ENCODE data around the gene KRT4. TPM values are rescaled to one million over a fixed set of nuclear protein-coding genes. Genes with fewer than 3 reads are reported as not detected.

Gene KRT4
- total RNA-seq, 1 experiment from 2014 or later, result not detected

- H3K27me3 Mint-ChIP-seq (ENCODE audit: low read depth), result peaks cover 25% of the 10 kb centered on the region
- H3K27ac ChIP-seq (ENCODE audit: insufficient read length, low read depth, low read length), result no peak overlapping the region
- H3K36me3 Mint-ChIP-seq (ENCODE audit: insufficient read depth in 1 of 3, low read depth in 3 of 3), result no peaks in the 10 kb centered on the region
- no peak overlapping the region for H2BK15ac ChIP-seq (ENCODE audit: low read depth, low read length)
- H4K5ac ChIP-seq (ENCODE audit: insufficient read length, low read depth, low read length), result no peak overlapping the region
- DNase-seq, result no peak
- no peak overlapping the region for H3K9ac ChIP-seq (ENCODE audit: extremely low read depth, insufficient read length, low read length)
- H3K79me1 ChIP-seq (ENCODE audit: insufficient read depth, low read depth, low read length, poor library complexity, severe bottlenecking), result no peaks in the 10 kb centered on the region
- no peak overlapping the region for H4K8ac ChIP-seq (replicated peaks; ENCODE audit: insufficient read length, low read depth, low read length)
- no peak overlapping the region for H3K27ac Mint-ChIP-seq
- H3K18ac ChIP-seq (ENCODE audit: insufficient read length, low read depth, low read length), result no peak overlapping the region
- H2BK5ac ChIP-seq (ENCODE audit: insufficient read length, low read length), result no peak overlapping the region
- H3K4me2 ChIP-seq (ENCODE audit: insufficient read depth, insufficient read length, low read length), result no peak overlapping the region
- H3K4me1 Mint-ChIP-seq, result peaks cover 0 to 4% of the 10 kb centered on the region in 2 experiments; a peak in 1 of 4 replicates
- no peak overlapping the region for H2BK120ac ChIP-seq (ENCODE audit: low read depth, low read length, poor library complexity, severe bottlenecking)
- no peak overlapping the region for H3K14ac ChIP-seq (ENCODE audit: insufficient read depth, low read length)
- H2BK20ac ChIP-seq (ENCODE audit: low read depth, low read length, poor library complexity, severe bottlenecking), result no peak overlapping the region
- no peaks in the 10 kb centered on the region for H3K27me3 ChIP-seq (ENCODE audit: insufficient read depth, low read length)
- H3K23me2 ChIP-seq (ENCODE audit: insufficient read length, low read depth, low read length, poor library complexity, severe bottlenecking), result no peaks in the 10 kb centered on the region
- H3K9me3 ChIP-seq (ENCODE audit: control insufficient read depth, low read depth, low read length), result no peaks in the 10 kb centered on the region
- no peaks in the 10 kb centered on the region for H3K79me2 ChIP-seq (ENCODE audit: insufficient read depth, low read length)
- H3K56ac ChIP-seq (ENCODE audit: insufficient read length, low read depth, low read length), result no peak overlapping the region
- no peak overlapping the region for H3K23ac ChIP-seq (ENCODE audit: insufficient read length, low read depth, low read length)
- no peaks in the 10 kb centered on the region for H3K4me1 ChIP-seq (ENCODE audit: insufficient read depth, low read length)
- H4K20me1 ChIP-seq (ENCODE audit: control insufficient read depth, insufficient read depth, insufficient read length), result no peaks in the 10 kb centered on the region
- no peak overlapping the region for H3T11ph ChIP-seq (ENCODE audit: low read length)
- H2AFZ ChIP-seq (ENCODE audit: low read length), result no peak overlapping the region
- no peak overlapping the region for H2BK12ac ChIP-seq (ENCODE audit: insufficient read length, low read depth, low read length)
- H4K91ac ChIP-seq (ENCODE audit: insufficient read length, low read depth, low read length), result no peak overlapping the region
- no peak overlapping the region for H3K4me3 Mint-ChIP-seq
- no peak for TF ChIP-seq CTCF (conservative IDR thresholded peaks at IDR 0.05)
- H3K4ac ChIP-seq (ENCODE audit: low read depth, low read length), result no peak overlapping the region
- H2AK5ac ChIP-seq (ENCODE audit: insufficient read length, low read length), result no peak overlapping the region
- H3K9me3 Mint-ChIP-seq, result no peaks in the 10 kb centered on the region
These were observed 37.9 kb upstream of the KRT4 start for GRCh38 chr12:52851787-52852186.

Measured in H9 (cell line).